Thyroid gland (tissue), 4 donors: ENCODE measurements around the gene FAM222A.
"Not testable (repeated sequence)": the region's sequence is repeated elsewhere in the genome, so short reads cannot be mapped to it uniquely, and the experiment has no call there.

Source experiments
- CTCF ChIP-seq, 6 experiments: fragments of 200-600 bp in 3 of 6; fragments of 450-650 bp in 3 of 6; sonication (generic) in 3 of 6; IDR thresholded peaks; one replicate each; pipeline ENCODE4 v1.5.1; 2016 to 2019; ENCODE audit warnings: antibody characterized with exemption in 6 of 6, mild to moderate bottlenecking in 2 of 6, inconsistent platforms in 1 of 6, moderate library complexity in 1 of 6
- POLR2A ChIP-seq, 2 donors: fragments of 450-650 bp; IDR thresholded peaks; one replicate each; pipeline ENCODE4 v1.6.1; 2017; ENCODE audit warnings: antibody characterized with exemption in 2 of 2, mild to moderate bottlenecking in 2 of 2, moderate library complexity in 1 of 2

- not testable (repeated sequence) for TF ChIP-seq POLR2A, CTCF (IDR thresholded peaks at IDR 0.05)
These were observed 19.0 kb upstream of the FAM222A start for GRCh38 chr12:109694629-109695028.
